PC-3 (cell line): ENCODE data around the gene TP63. TPM values are rescaled to one million over a fixed set of nuclear protein-coding genes. Genes with fewer than 3 reads are reported as not detected.

Experiments used
- ATAC-seq: fragments of 200-7000 bp; cut with Tn5 transposase; 2 replicates; pipeline ENCODE4 v1.9.1; 2020; ENCODE audit warnings: mild to moderate bottlenecking, moderate library complexity
- BruUV-seq: library from RNA; stranded (reverse); fragments of 400-500 nt; replicated peaks from 2 replicates; lab custom pipeline; 2021; lab: Mats Ljungman, UMichigan
- CTCF ChIA-PET: fragments of 300-600 bp; sonication (Branson Sonifier 250); formaldehyde crosslinking; loops from one replicate; lab custom pipeline; 2022; ENCODE audit warnings: antibody characterized with exemption; lab: Charles Lee
- POLR2A ChIA-PET: fragments of 300-600 bp; sonication (Branson Sonifier 250); formaldehyde crosslinking; loops from one replicate; lab custom pipeline; 2022; ENCODE audit warnings: antibody characterized with exemption; ENCODE audit not compliant: unreplicated experiment; lab: Charles Lee
- DNase-seq: peaks from one replicate; pipeline ENCODE4 v3.0.0-alpha.2; 2015
- H2AFZ ChIP-seq: fragments of 300-600 bp; sonication (generic); 2 replicates; pipeline ENCODE4 v1.6.0; 2016; ENCODE audit warnings: antibody characterized with exemption, low read length
- H3F3A ChIP-seq: fragments of 300-600 bp; sonication (generic); one replicate; pipeline ENCODE4 v1.6.0; 2017; ENCODE audit warnings: antibody characterized with exemption, low read length, control low read depth, mild to moderate bottlenecking; ENCODE audit not compliant: unreplicated experiment
- H3K27ac ChIP-seq: fragments of 300-600 bp; sonication (generic); 2 replicates; pipeline ENCODE4 v1.5.1; 2016; ENCODE audit warnings: mild to moderate bottlenecking, low read length
- H3K27me3 ChIP-seq: fragments of 300-600 bp; sonication (generic); 2 replicates; pipeline ENCODE4 v1.6.1; 2016; ENCODE audit warnings: low read length, mixed read lengths
- H3K36me3 ChIP-seq: fragments of 300-600 bp; sonication (generic); 2 replicates; pipeline ENCODE4 v1.6.1; 2016; ENCODE audit warnings: low read depth, mixed run types, low read length, mixed read lengths
- H3K4me1 ChIP-seq: fragments of 300-600 bp; sonication (generic); 2 replicates; pipeline ENCODE4 v1.5.1; 2016; ENCODE audit warnings: low read length; ENCODE audit not compliant: insufficient read depth
- H3K4me2 ChIP-seq: fragments of 300-600 bp; sonication (generic); 2 replicates; pipeline ENCODE4 v1.6.0; 2016; ENCODE audit warnings: low read length
- H3K4me3 ChIP-seq: fragments of 300-600 bp; sonication (generic); 2 replicates; pipeline ENCODE4 v1.5.1; 2016; ENCODE audit warnings: mild to moderate bottlenecking, low read length, mixed read lengths
- H3K79me2 ChIP-seq: fragments of 300-600 bp; sonication (generic); 2 replicates; pipeline ENCODE4 v1.6.1; 2017; ENCODE audit warnings: low read length, mixed read lengths
- H3K9ac ChIP-seq: fragments of 300-600 bp; sonication (generic); 2 replicates; pipeline ENCODE4 v1.6.0; 2016; ENCODE audit warnings: mild to moderate bottlenecking, low read length
- H3K9me2 ChIP-seq: fragments of 300-600 bp; sonication (generic); replicated peaks from 2 replicates; pipeline ENCODE4 v1.6.1; 2016; ENCODE audit warnings: mixed run types, low read length, mixed read lengths
- H3K9me3 ChIP-seq: fragments of 300-600 bp; sonication (generic); 2 replicates; pipeline ENCODE4 v1.6.1; 2016; ENCODE audit warnings: low read length, mixed read lengths
- H4K20me1 ChIP-seq: fragments of 300-600 bp; sonication (generic); 2 replicates; pipeline ENCODE4 v1.6.1; 2016; ENCODE audit warnings: low read length, mixed read lengths
- EZH2 ChIP-seq: fragments of 300-600 bp; sonication (generic); IDR thresholded peaks from one replicate; pipeline ENCODE4 v1.6.1; 2017; ENCODE audit warnings: antibody characterized with exemption, mild to moderate bottlenecking, low read length; ENCODE audit not compliant: unreplicated experiment
- EZH2phosphoT487 ChIP-seq: fragments of 300-600 bp; sonication (generic); IDR thresholded peaks from 2 replicates; pipeline ENCODE4 v1.6.1; 2018; ENCODE audit warnings: mild to moderate bottlenecking, antibody characterized with exemption, low read length, borderline replicate concordance
- intact Hi-C: fragments of 100-400 bp; cut with micrococcal nuclease; formaldehyde crosslinking; loops from 2 replicates; pipeline ENCODE4 v1.9.0; 2023
- total RNA-seq: library from RNA; depleted of rRNA; stranded (reverse); fragments of >200 nt; gene quantifications from 2 replicates; pipeline ENCODE4 v1.2.3, GENCODE V29; 2014
- TF ChIP-seq, protein P1 (sequence below): fragments of 300-600 bp; sonication (generic); conservative IDR thresholded peaks from 2 replicates; pipeline ENCODE4 v1.5.1; 2017; ENCODE audit warnings: antibody characterized with exemption, low read depth, mild to moderate bottlenecking, low read length

The TP63 gene
- total RNA-seq, 1 experiment from 2014 or later = 0.29 TPM

- Histone ChIP-seq H3K27me3 (no peaks in the 10 kb centered on the region), H3K4me3 (no peak overlapping the region), H3K36me3 (no peaks in the 10 kb centered on the region), H3K9ac (no peak overlapping the region), H3K4me2 (no peak overlapping the region), H4K20me1 (no peaks in the 10 kb centered on the region), H3K9me2 (no peaks in the 10 kb centered on the region), H3K27ac (no peak overlapping the region), H3K79me2 (no peaks in the 10 kb centered on the region), H2AFZ (no peak overlapping the region), H3F3A (peaks cover 4% of the 10 kb centered on the region), H3K4me1 (peaks cover 31% of the 10 kb centered on the region), H3K9me3 (no peaks in the 10 kb centered on the region)
- DNase-seq (no peak), ATAC-seq (no peak)
- BruUV-seq = no TSS peak
- POLR2A ChIA-PET = no interaction called here
- TF ChIP-seq EZH2 = no peak
- TF ChIP-seq, protein P1, sequence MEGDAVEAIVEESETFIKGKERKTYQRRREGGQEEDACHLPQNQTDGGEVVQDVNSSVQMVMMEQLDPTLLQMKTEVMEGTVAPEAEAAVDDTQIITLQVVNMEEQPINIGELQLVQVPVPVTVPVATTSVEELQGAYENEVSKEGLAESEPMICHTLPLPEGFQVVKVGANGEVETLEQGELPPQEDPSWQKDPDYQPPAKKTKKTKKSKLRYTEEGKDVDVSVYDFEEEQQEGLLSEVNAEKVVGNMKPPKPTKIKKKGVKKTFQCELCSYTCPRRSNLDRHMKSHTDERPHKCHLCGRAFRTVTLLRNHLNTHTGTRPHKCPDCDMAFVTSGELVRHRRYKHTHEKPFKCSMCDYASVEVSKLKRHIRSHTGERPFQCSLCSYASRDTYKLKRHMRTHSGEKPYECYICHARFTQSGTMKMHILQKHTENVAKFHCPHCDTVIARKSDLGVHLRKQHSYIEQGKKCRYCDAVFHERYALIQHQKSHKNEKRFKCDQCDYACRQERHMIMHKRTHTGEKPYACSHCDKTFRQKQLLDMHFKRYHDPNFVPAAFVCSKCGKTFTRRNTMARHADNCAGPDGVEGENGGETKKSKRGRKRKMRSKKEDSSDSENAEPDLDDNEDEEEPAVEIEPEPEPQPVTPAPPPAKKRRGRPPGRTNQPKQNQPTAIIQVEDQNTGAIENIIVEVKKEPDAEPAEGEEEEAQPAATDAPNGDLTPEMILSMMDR = no peak
- TF ChIP-seq EZH2phosphoT487 = no peak
- CTCF ChIA-PET = interaction anchor here (0.6 kb wide), 1 partner anchor 230 kb away, joined by 3 read pairs; no protein-coding TSS in a partner anchor
- intact Hi-C loops = no loop called here
These were observed 87.0 kb downstream of the TP63 start for GRCh38 chr3:189718215-189718614.

- intact Hi-C loops = no loop called here
- no peak overlapping the region for H3K4me2 ChIP-seq
- no peaks in the 10 kb centered on the region for H3K27me3 ChIP-seq
- CTCF ChIA-PET = no interaction called here
- H3F3A ChIP-seq = peaks cover 1% of the 10 kb centered on the region
- no peaks in the 10 kb centered on the region for H4K20me1 ChIP-seq
- POLR2A ChIA-PET = no interaction called here
- peaks cover 9% of the 10 kb centered on the region for H3K4me1 ChIP-seq
- BruUV-seq = no TSS peak
- H3K36me3 ChIP-seq = no peaks in the 10 kb centered on the region
- ATAC-seq (no peak), DNase-seq (no peak)
- no peak overlapping the region for H3K9ac ChIP-seq
- H2AFZ ChIP-seq = no peak overlapping the region
- no peak for TF ChIP-seq EZH2
- TF ChIP-seq, protein P1 = no peak
- no peak for TF ChIP-seq EZH2phosphoT487
- no peaks in the 10 kb centered on the region for H3K79me2 ChIP-seq
- no peaks in the 10 kb centered on the region for H3K9me3 ChIP-seq
- no peaks in the 10 kb centered on the region for H3K9me2 ChIP-seq
- H3K27ac ChIP-seq = no peak overlapping the region
- H3K4me3 ChIP-seq = no peak overlapping the region
These were observed 89.7 kb downstream of the TP63 start for GRCh38 chr3:189720736-189721417.
